Left ventricle myocardium inferior (tissue), 1 donor: ENCODE data around the gene DOK4. TPM values are rescaled to one million over a fixed set of nuclear protein-coding genes. Genes with fewer than 3 reads are reported as not detected.

Experiments used
- DNase-seq: peaks from one replicate; pipeline ENCODE4 v3.0.0-alpha.2; 2020
- H3K27ac ChIP-seq: fragments of 200-600 bp; replicated peaks from 2 replicates; pipeline ENCODE4 v1.8.0; 2021
- H3K27me3 ChIP-seq: fragments of 200-600 bp; 2 replicates; pipeline ENCODE4 v1.8.0; 2021; ENCODE audit warnings: low read depth
- H3K36me3 ChIP-seq: fragments of 200-600 bp; 2 replicates; pipeline ENCODE4 v1.8.0; 2021
- H3K4me1 ChIP-seq: fragments of 200-600 bp; 2 replicates; pipeline ENCODE4 v1.8.0; 2021
- H3K4me3 ChIP-seq: fragments of 200-600 bp; 2 replicates; pipeline ENCODE4 v1.8.0; 2021; ENCODE audit warnings: mild to moderate bottlenecking, moderate library complexity
- H3K9me3 ChIP-seq: fragments of 200-600 bp; replicated peaks from 2 replicates; pipeline ENCODE4 v1.8.0; 2021
- intact Hi-C: fragments of 100-400 bp; cut with micrococcal nuclease; formaldehyde crosslinking; loops from one replicate; pipeline ENCODE4 v1.11.0; 2022
- total RNA-seq: library from RNA; stranded (reverse); fragmentation: NEBNext Ultra II Directional; extraction: Animal tissue kit (Norgen Biotek cat#: 25700); gene quantifications from one replicate; pipeline ENCODE4 v1.2.1, GENCODE V29; 2021
- TF ChIP-seq, protein P1 (sequence below): fragments of 200-600 bp; IDR thresholded peaks from 2 replicates; pipeline ENCODE4 v1.8.0; 2021; ENCODE audit warnings: antibody characterized with exemption, mild to moderate bottlenecking, borderline replicate concordance
- donor health status: DM: no; HTN: yes; CAD: no; lungs with severe emphysema.

Gene DOK4
- total RNA-seq, 1 donor from 2014 or later: 10.0 TPM

GRCh38 chr16:57422026-57422944 is 64.0 kb downstream of the DOK4 start:
- TF ChIP-seq, protein P1, sequence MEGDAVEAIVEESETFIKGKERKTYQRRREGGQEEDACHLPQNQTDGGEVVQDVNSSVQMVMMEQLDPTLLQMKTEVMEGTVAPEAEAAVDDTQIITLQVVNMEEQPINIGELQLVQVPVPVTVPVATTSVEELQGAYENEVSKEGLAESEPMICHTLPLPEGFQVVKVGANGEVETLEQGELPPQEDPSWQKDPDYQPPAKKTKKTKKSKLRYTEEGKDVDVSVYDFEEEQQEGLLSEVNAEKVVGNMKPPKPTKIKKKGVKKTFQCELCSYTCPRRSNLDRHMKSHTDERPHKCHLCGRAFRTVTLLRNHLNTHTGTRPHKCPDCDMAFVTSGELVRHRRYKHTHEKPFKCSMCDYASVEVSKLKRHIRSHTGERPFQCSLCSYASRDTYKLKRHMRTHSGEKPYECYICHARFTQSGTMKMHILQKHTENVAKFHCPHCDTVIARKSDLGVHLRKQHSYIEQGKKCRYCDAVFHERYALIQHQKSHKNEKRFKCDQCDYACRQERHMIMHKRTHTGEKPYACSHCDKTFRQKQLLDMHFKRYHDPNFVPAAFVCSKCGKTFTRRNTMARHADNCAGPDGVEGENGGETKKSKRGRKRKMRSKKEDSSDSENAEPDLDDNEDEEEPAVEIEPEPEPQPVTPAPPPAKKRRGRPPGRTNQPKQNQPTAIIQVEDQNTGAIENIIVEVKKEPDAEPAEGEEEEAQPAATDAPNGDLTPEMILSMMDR: peak; percentile 76
- no peak for DNase-seq

More at GRCh38 chr16:57422026-57422944, 64.0 kb downstream of the DOK4 start:
- H3K4me1 ChIP-seq: peaks cover 49% of the 10 kb centered on the region
- H3K36me3 ChIP-seq: peaks cover 12% of the 10 kb centered on the region
- H3K27me3 ChIP-seq: no peaks in the 10 kb centered on the region
- intact Hi-C loops: no loop called here
- no peaks in the 10 kb centered on the region for H3K9me3 ChIP-seq
- H3K4me3 ChIP-seq: no peak overlapping the region
- peak overlapping the region; percentile 56 for H3K27ac ChIP-seq

Other genes with a start within 250 kb of the DOK4 start
- 57.8 TPM for gene ARL2BP, start 241.2 kb downstream of the DOK4 start, total RNA-seq
- gene PLLP, start 201.8 kb downstream of the DOK4 start, total RNA-seq: 5.2 TPM
- gene CCL22, start 127.7 kb downstream of the DOK4 start, total RNA-seq: not detected
- 11.7 TPM for gene CX3CL1, start 114.0 kb downstream of the DOK4 start, total RNA-seq
- not detected for gene CCL17, start 81.7 kb downstream of the DOK4 start, total RNA-seq
- 43.2 TPM for gene CIAPIN1, start 39.1 kb downstream of the DOK4 start, total RNA-seq
- gene COQ9, start 39.0 kb downstream of the DOK4 start, total RNA-seq: 234 TPM
- 47.6 TPM for gene POLR2C, start 23.8 kb downstream of the DOK4 start, total RNA-seq
- 11.3 TPM for gene CCDC102A, start 50.1 kb upstream of the DOK4 start, total RNA-seq
- gene ADGRG5, start 56.1 kb upstream of the DOK4 start, total RNA-seq: not detected
- gene ADGRG1, start 142.1 kb upstream of the DOK4 start, total RNA-seq: 21.3 TPM
- gene ADGRG3, start 181.8 kb upstream of the DOK4 start, total RNA-seq: 0.36 TPM
- not detected for gene DRC7, start 208.3 kb upstream of the DOK4 start, total RNA-seq
- gene KATNB1, start 249.3 kb upstream of the DOK4 start, total RNA-seq: 11.2 TPM